Measurements from ENCODE around the gene SLC25A24. TPM values are rescaled to one million over a fixed set of nuclear protein-coding genes. Genes with fewer than 3 reads are reported as not detected.

SLC25A24 gene
- total and polyA plus RNA-seq, 11 donors = 6.1 to 24.0 (median 13.8) TPM

DNA sequence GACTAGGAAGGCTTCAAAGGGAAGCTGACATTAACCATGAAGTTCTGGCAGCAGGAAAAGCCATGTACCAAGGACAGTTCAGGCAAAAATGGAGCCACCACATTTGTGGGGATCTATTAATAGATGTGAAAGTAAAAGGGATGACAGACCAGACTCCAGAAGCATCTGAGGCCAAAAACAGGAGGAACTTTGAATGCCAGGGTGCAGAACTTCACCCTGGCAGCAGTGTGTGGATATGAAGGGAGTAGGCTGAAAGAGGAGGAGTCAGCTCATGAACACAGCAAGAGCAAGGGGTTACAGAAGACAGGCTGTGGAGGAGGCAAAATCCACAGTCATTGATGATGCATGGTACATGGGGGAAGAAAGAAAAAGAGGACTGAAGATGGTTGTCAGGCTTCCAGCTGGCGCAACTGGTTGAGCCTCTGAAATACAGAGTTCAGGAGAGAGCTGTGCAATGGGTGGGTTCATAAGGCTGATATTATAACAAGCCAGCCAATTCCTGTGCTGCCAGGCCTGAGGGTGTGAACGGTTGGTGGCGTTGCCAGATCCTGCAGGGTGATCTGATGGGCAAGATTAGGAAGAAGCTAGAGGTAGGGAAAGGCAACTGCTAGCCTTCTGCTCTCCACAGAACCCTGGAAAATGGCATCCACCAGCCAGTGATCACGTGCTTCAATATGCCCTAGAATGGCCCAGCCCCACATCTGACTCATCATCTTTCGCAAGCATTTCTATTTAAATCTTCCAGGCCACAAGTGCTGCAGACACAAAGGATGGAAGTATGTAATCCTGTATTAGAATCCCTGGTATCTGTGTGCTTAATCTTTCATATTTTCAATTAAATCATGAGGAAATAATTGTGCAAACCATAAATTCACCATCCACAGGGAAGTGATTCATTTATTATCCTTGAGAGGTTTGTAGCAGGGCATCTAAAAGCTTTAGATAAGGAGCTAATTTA, 81.9 kb downstream of the SLC25A24 start:
- Histone ChIP-seq H3K27ac (peak overlapping the region in 1 of 12 donors; percentile 70), H3K9me3 (no peaks in the 10 kb centered on the region), H3K27me3 (no peaks in the 10 kb centered on the region), H3K4me3 (no peak overlapping the region), H3K4me1 (peaks cover 0 to 30% (median 8%) of the 10 kb centered on the region in 12 donors), H3K36me3 (no peaks in the 10 kb centered on the region)
- intact Hi-C loops (cut with DNase I) = loop anchor here in 1 of 10 donors (10.0 kb wide), 1 partner anchor 63 kb away; no protein-coding TSS in a partner anchor
- TF ChIP-seq, protein P1, sequence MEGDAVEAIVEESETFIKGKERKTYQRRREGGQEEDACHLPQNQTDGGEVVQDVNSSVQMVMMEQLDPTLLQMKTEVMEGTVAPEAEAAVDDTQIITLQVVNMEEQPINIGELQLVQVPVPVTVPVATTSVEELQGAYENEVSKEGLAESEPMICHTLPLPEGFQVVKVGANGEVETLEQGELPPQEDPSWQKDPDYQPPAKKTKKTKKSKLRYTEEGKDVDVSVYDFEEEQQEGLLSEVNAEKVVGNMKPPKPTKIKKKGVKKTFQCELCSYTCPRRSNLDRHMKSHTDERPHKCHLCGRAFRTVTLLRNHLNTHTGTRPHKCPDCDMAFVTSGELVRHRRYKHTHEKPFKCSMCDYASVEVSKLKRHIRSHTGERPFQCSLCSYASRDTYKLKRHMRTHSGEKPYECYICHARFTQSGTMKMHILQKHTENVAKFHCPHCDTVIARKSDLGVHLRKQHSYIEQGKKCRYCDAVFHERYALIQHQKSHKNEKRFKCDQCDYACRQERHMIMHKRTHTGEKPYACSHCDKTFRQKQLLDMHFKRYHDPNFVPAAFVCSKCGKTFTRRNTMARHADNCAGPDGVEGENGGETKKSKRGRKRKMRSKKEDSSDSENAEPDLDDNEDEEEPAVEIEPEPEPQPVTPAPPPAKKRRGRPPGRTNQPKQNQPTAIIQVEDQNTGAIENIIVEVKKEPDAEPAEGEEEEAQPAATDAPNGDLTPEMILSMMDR (IDR thresholded peaks at IDR 0.05) = no peak
- no peak for TF ChIP-seq POLR2A (IDR thresholded peaks at IDR 0.05)
- peak in 3 of 4 donors; percentile 26 to 63 (median 61) for ATAC-seq
- no peak for DNase-seq
- 76 to 82% (median 78%) methylated on average over 5 of the region's 5 CpGs for WGBS, 4 donors

DNA sequence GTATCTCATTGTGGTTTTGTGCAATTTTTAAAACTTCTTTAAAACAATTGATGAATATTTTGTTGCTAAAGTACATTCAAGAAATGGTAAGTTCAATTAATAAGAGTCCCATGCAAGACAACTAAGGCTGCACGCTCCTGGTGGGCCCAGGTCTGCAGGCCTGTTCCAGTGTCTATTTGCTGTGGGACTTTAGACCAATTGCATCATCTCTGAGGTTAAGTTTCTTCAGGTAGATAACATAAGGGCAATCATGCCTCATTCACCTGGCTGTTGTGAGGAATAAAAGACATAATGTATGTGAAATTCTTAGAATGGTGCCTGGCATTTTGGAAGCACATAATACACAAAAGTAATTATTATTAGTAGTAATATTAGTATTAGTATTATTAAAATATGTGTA, 82.9 kb downstream of the SLC25A24 start:
- Histone ChIP-seq H3K27me3 (no peaks in the 10 kb centered on the region), H3K4me1 (peaks cover 0 to 30% (median 8%) of the 10 kb centered on the region in 12 donors), H3K4me3 (no peak overlapping the region), H3K9me3 (no peaks in the 10 kb centered on the region), H3K27ac (peak overlapping the region in 1 of 12 donors; percentile 70), H3K36me3 (no peaks in the 10 kb centered on the region)
- no peak for DNase-seq
- TF ChIP-seq POLR2A (IDR thresholded peaks at IDR 0.05) = no peak
- TF ChIP-seq, protein P1 (IDR thresholded peaks at IDR 0.05) = no peak
- intact Hi-C loops (cut with DNase I) = loop anchor here in 1 of 10 donors (10.0 kb wide), 1 partner anchor 62 kb away; no protein-coding TSS in a partner anchor
- WGBS, 4 donors = 93 to 100% (median 99%) methylated on average over 1 of the region's 1 CpG
- ATAC-seq = no peak

DNA sequence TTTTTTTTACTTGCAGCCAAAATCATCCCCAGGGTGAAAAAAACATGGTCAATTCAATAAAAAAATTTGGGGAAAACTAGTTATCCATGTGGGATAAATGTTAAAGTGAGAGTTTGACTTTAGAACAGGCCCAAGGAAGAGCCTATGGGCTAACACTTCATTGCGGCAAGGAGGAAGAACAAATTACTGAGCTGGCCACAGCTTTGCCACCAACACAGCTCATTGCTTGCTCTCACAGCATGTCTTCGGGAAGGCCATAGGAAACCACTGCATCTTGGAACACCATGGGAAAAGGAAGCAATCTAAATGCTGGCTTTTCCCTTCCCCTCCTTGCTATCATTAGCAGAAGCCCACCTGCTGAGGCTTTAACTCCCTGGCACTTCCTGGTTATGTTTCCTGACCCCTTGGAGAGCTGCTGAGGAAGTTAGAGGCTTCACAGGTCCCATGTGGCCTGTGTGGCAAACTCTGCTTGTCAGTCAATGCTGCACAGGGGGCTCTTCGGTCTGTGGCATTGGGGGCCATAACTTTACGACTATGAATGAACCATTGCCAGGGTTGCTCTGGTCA, 86.0 kb downstream of the SLC25A24 start:
- ATAC-seq = no peak
- TF ChIP-seq, protein P1 (IDR thresholded peaks at IDR 0.05) = no peak
- no peak for TF ChIP-seq POLR2A (IDR thresholded peaks at IDR 0.05)
- Histone ChIP-seq H3K27ac (no peak overlapping the region), H3K27me3 (no peaks in the 10 kb centered on the region), H3K9me3 (no peaks in the 10 kb centered on the region), H3K4me3 (no peak overlapping the region), H3K4me1 (peaks cover 0 to 24% (median 6%) of the 10 kb centered on the region in 12 donors), H3K36me3 (no peaks in the 10 kb centered on the region)
- no peak for DNase-seq
- intact Hi-C loops (cut with DNase I) = loop anchor here in 1 of 10 donors (10.0 kb wide), 1 partner anchor 59 kb away; no protein-coding TSS in a partner anchor
- 64 to 78% (median 74%) methylated on average over 4 of the region's 4 CpGs for WGBS, 4 donors

DNA sequence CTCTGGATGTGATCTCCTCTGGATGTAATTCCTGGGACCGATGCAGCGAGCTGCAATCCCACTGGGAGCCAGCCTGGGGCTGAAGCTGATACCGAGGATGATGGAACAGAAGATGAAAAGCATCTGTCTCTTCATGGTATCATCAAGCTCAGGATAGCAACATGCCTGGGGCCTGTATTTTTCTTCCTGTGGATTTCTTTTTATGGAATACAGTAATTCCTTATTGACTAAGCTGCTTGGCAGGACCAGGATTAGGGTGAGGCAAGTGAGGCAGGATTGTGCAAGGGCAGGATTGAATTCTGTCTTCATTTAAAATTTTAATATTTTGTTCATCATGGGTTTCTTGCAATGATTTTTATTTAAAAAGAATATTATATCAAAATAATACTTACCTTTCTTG, 86.6 kb downstream of the SLC25A24 start:
- Histone ChIP-seq H3K9me3 (no peaks in the 10 kb centered on the region), H3K36me3 (no peaks in the 10 kb centered on the region), H3K27ac (no peak overlapping the region), H3K4me3 (no peak overlapping the region), H3K27me3 (no peaks in the 10 kb centered on the region), H3K4me1 (peaks cover 0 to 18% (median 6%) of the 10 kb centered on the region in 12 donors)
- no peak for DNase-seq
- intact Hi-C loops (cut with DNase I) = loop anchor here in 1 of 10 donors (10.0 kb wide), 1 partner anchor 59 kb away; no protein-coding TSS in a partner anchor
- ATAC-seq = no peak
- 29 to 61% (median 51%) methylated on average over 3 of the region's 3 CpGs for WGBS, 4 donors
- TF ChIP-seq, protein P1 (IDR thresholded peaks at IDR 0.05) = no peak
- TF ChIP-seq POLR2A (IDR thresholded peaks at IDR 0.05) = no peak

Measured in heart left ventricle (tissue), 16 donors.